Ishikawa (cell line): ENCODE measurements around the gene NF2.

Experiments used
- CEBPB ChIP-seq: IDR thresholded peaks from 2 replicates; pipeline ENCODE4 v1.6.1; 2012
- CREB1 ChIP-seq: IDR thresholded peaks from 2 replicates; pipeline ENCODE4 v1.6.1; 2012; ENCODE audit warnings: low read depth
- EGR1 ChIP-seq: IDR thresholded peaks from 2 replicates; pipeline ENCODE4 v1.6.1; 2012
- EP300 ChIP-seq: IDR thresholded peaks from 2 replicates; pipeline ENCODE4 v1.6.1; 2012; ENCODE audit warnings: borderline replicate concordance
- FOXM1 ChIP-seq: IDR thresholded peaks from 2 replicates; pipeline ENCODE4 v1.6.1; 2012; ENCODE audit warnings: low read depth, borderline replicate concordance
- RAD21 ChIP-seq: IDR thresholded peaks from 2 replicates; pipeline ENCODE4 v1.6.1; 2012; ENCODE audit warnings: low read depth
- REST ChIP-seq: IDR thresholded peaks from 2 replicates; pipeline ENCODE4 v1.6.1; 2012; ENCODE audit warnings: low read depth, mild to moderate bottlenecking
- TAF1 ChIP-seq: IDR thresholded peaks from 2 replicates; pipeline ENCODE4 v1.6.1; 2012; ENCODE audit warnings: low read depth, mild to moderate bottlenecking
- TCF12 ChIP-seq: IDR thresholded peaks from 2 replicates; pipeline ENCODE4 v1.6.1; 2012; ENCODE audit warnings: low read depth
- YY1 ChIP-seq: IDR thresholded peaks from 2 replicates; pipeline ENCODE4 v1.6.1; 2012; ENCODE audit warnings: low read depth
- TF ChIP-seq, protein P1 (sequence below): IDR thresholded peaks from 2 replicates; pipeline ENCODE4 v1.6.1; 2012

DNA sequence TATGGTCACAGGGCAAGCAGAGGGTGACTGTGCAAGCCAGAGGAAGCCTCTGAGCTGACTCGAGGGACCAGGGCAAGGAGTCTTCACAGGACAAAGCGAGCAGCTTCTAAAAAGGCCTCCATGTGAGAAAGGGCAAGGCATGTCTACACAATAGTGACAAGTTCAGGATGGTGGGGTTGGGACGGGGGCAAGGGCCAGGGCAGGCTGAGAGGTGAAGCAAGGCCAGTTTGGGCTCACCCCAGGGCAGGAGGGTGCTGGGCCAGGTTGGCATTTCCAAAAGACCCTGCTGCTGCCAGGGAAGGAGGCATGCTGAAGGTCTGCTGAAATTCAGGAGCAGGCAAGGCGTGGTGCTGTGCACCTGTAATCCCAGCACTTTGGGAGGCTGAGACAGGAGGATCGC lies 104.0 kb downstream of the NF2 start:
- TF ChIP-seq RAD21 (no peak), REST (no peak), EP300 (no peak), TCF12 (no peak), TAF1 (no peak), CREB1 (no peak), CEBPB (no peak), EGR1 (no peak), FOXM1 (no peak), YY1 (no peak)
- TF ChIP-seq, protein P1, sequence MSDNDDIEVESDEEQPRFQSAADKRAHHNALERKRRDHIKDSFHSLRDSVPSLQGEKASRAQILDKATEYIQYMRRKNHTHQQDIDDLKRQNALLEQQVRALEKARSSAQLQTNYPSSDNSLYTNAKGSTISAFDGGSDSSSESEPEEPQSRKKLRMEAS: no peak
